ENCODE data around the gene TRIM26.
"Not testable (repeated sequence)": the region's sequence is repeated elsewhere in the genome, so short reads cannot be mapped to it uniquely, and the experiment has no call there.

The TRIM26 gene

GRCh38 chr6:30212865-30213666 is at the start of gene TRIM26:
Gene TRIM26, minus strand, starts transcription at chr6:30213406. Its CDS starts 14,303 bp downstream, at chr6:30199103.
- peak; percentile 99 for DNase-seq (ENCODE audit: low spot score)

- no peak for DNase-seq (ENCODE audit: low spot score)
These were observed 46.9 kb upstream of the TRIM26 start for GRCh38 chr6:30260036-30260504.

GRCh38 chr6:30259140-30260035 is 46.2 kb upstream of the TRIM26 start:
- DNase-seq (ENCODE audit: low spot score): peak; percentile 96

- no peak for DNase-seq (ENCODE audit: low spot score)
These were observed 45.0 kb upstream of the TRIM26 start for GRCh38 chr6:30258204-30258603.

- not testable (repeated sequence) for DNase-seq (ENCODE audit: low spot score)
These were observed 39.2 kb upstream of the TRIM26 start for GRCh38 chr6:30252417-30252816.

DNA sequence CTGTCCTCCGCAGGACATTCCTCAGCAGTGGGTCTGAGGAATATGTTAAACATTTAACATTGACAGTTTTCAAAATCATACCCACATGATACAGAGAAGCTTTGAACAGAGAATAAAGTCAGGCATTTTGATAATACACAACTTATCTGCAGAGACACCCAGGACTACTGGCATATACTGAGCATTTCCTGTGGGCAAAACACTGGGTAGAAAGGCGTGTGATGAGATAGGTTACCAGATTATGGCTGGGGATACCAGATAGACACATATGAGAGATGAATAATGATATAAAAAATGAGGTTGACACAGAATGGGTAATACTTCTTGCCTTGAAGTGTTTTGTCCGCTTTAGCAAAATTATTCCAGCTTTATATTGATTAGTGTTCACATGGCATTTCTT is 31.4 kb upstream of the TRIM26 start:
- no peak for DNase-seq (ENCODE audit: low spot score)

DNA sequence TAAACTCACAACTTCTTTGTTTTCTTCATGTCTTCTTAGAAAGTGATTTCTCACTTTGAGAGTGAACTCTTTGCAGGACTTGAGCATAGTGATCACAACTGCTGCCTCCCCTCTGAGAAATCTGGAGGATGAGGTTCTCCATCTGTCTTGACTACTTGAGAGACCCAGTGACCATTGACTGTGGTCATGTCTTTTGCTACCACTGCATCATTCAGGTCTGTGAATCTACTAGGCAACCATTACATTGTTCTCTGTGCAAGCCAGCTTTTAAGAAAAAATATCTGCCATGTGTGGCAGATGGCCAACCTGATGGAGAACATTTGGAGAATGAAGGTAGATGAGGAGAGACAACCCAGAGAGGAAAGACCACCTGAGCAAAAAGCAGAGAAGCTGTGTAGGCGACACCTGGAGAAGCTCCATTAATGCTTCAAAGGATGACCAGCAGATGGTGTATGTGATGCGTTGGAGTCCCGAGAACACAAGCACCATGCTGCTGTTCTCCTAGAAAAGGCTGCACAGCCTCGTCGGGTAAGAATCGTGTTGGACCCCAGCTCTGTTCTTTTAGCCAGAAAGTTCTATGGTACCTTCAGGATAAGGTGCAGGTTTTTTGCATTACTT is 25.1 kb upstream of the TRIM26 start:
- DNase-seq (ENCODE audit: low spot score): peak; percentile 42

DNA sequence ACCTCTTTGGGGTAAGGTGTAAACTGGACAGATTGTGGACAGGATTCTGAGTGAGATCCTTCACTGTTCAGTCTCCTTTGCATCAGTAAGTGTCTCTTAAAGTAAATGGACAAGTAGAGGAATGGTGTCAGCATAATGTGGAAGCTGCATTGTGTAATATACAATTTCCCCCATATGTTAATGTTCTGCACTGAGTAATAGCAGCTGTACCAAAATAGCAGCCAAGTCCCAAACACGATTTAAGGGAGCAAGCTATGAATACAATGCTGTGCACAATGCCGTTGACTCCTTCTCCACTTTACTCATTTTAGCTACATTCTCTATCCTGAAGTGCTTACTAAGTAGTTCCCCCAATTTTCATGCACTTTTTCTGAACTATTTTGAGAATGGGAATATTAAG is 21.1 kb upstream of the TRIM26 start:
- peak; percentile 21 for DNase-seq (ENCODE audit: low spot score)

GRCh38 chr6:30231067-30231466 is 17.9 kb upstream of the TRIM26 start:
- no peak for DNase-seq (ENCODE audit: low spot score)

- no peak for DNase-seq (ENCODE audit: low spot score)
These were observed 14.7 kb upstream of the TRIM26 start for GRCh38 chr6:30227763-30228487.

- no peak for DNase-seq (ENCODE audit: low spot score)
These were observed 14.1 kb upstream of the TRIM26 start for GRCh38 chr6:30227242-30227722.

- no peak for DNase-seq (ENCODE audit: low spot score)
These were observed 10.1 kb upstream of the TRIM26 start for GRCh38 chr6:30223339-30223738.

GRCh38 chr6:30221956-30222355 is 8.8 kb upstream of the TRIM26 start:
- not testable (repeated sequence) for DNase-seq (ENCODE audit: low spot score)

- DNase-seq (ENCODE audit: low spot score): not testable (repeated sequence)
These were observed 8.2 kb upstream of the TRIM26 start for GRCh38 chr6:30221395-30221794.

DNA sequence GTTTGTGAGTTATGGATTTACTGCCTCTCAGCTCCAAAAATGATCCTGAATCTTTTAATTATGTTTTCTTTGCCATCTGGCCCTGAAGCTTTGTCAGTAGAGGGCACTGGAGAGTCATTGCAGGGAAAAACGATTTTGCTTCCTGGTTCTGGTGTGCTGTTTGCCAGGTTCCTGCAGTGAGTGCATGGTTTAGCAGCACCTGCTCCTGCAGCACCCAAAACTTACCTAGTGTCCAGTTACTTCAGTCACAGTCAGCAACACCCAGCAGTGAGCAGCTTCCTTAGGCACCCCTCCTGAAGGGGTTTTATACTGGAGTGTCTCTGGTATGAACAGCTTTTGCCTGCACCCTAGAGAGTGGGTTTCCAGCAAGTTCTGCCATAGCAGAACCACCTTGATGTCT is 6.0 kb upstream of the TRIM26 start:
- DNase-seq (ENCODE audit: low spot score): peak; percentile 73

- DNase-seq (ENCODE audit: low spot score): no peak
These were observed 2.9 kb upstream of the TRIM26 start for GRCh38 chr6:30216096-30216495.

DNA sequence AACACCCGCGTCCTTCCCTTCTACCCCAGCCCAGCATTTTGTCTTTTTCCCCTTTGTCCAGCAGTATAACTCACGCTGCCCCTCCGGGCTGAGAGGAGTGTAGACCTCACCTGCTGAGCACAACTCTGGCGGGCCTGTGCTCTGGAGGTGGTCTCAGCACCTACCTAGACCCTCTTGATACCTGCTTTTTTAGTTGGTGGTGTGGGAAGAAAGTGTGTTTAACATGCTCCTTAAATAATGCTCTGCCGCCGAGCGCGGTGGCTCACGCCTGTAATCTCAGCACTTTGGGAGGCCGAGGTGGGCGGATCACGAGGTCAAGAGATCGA is 1.4 kb upstream of the TRIM26 start:
- DNase-seq (ENCODE audit: low spot score): no peak

- DNase-seq (ENCODE audit: low spot score): peak; percentile 91
These were observed 901 bp upstream of the TRIM26 start for GRCh38 chr6:30213957-30214656.

- no peak for DNase-seq (ENCODE audit: low spot score)
These were observed 406 bp upstream of the TRIM26 start for GRCh38 chr6:30213667-30213956.

GRCh38 chr6:30211899-30212298 is 1.3 kb downstream of the TRIM26 start:
- DNase-seq (ENCODE audit: low spot score): no peak

- no peak for DNase-seq (ENCODE audit: low spot score)
These were observed 1.9 kb downstream of the TRIM26 start for GRCh38 chr6:30211306-30211705.

Data from GM03348 (cell line).